GM12801 (cell line): ENCODE data around the gene TMSB4X.

ENCODE experiments used
- CTCF ChIP-seq: IDR thresholded peaks from one replicate; pipeline ENCODE4 v1.5.1; 2011; ENCODE audit warnings: control low read depth; ENCODE audit not compliant: insufficient read length; ENCODE audit errors: extremely low read depth

The TMSB4X gene

DNA sequence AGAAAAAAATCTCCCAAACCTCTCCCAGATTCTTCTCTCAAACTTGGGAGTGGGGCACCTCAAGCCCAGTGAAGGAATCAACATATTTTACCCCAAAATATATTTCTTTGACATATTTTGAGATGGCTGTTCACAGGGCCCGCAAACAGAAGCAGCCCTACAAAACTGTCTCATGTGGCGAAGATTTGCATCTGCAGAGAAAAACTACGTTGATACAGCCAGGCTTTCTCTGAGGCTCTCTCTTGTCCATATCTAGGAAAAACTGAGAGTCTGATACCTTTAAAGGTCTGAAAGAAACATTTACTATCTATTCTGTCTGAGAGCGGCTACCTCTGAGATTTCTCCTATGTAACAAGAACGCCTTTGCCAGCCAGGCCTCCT, 23.3 kb upstream of the TMSB4X start:
- TF ChIP-seq CTCF = no peak

DNA sequence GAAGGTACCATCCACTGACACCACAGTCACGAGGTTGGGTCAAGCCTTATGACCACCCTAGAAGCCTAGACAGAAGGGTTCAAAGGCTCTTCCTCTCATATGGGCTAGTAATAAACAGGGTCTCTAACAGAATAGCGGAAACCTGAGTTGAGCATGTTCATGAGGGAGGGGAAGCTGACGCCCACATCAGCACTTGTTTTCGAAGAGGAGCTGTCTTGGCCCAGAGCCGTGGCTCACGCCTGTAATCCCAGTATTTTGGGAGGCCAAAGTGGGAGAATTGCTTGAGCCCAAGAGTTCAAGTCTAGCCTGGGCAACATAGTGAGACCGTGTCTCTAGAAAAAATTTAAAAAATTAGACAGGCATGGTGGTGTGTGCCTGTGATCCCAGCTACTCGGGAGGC, 21.5 kb upstream of the TMSB4X start:
- TF ChIP-seq CTCF = no peak

DNA sequence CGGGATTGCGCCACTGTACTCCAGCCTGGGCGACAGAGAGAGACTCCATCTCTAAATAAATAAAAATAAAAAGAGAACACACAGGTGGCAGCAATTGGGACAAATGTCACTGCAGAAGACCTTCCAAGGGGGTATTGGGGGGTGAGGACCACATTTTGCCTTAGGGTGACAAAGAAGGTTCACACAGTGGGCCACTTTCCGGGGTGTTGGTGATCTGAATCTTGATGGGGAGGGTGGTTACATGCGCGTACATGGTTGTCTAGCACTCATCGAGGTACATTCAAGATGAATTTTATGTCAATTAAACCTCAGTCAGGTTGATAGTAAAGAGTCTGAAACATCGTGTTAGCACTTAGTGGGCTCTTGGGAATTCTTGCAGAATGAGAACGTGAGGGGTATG, 20.5 kb upstream of the TMSB4X start:
- TF ChIP-seq CTCF = no peak

GRCh38 chrX:12954981-12955380, 19.9 kb upstream of the TMSB4X start:
- no peak for TF ChIP-seq CTCF

GRCh38 chrX:12955882-12956703, 18.8 kb upstream of the TMSB4X start:
- no peak for TF ChIP-seq CTCF

- no peak for TF ChIP-seq CTCF
These were observed 18.0 kb upstream of the TMSB4X start for GRCh38 chrX:12956704-12957534.

GRCh38 chrX:12958059-12958458, 16.9 kb upstream of the TMSB4X start:
- TF ChIP-seq CTCF = no peak
